AG04450 (cell line): ENCODE data around the gene TARP.

Experiments
- CTCF ChIA-PET: fragments of 300-600, 350-600 bp; formaldehyde crosslinking; extraction: SDS; loops from one replicate; lab custom pipeline; 2022; ENCODE audit warnings: antibody characterized with exemption, inconsistent platforms; lab: Charles Lee
- POLR2A ChIA-PET: fragments of 350-600 bp; formaldehyde crosslinking; extraction: SDS; loops from one replicate; lab custom pipeline; 2021; ENCODE audit warnings: antibody characterized with exemption, inconsistent platforms; lab: Yijun Ruan, JAX
- DNase-seq: peaks from one replicate; pipeline ENCODE4 v3.0.0-alpha.2; 2011; ENCODE audit warnings: low read depth, low spot score
- H3K27ac ChIP-seq: one replicate; pipeline ENCODE4 v1.5.1; 2012; ENCODE audit warnings: low read depth, low read length, control low read depth
- H3K27me3 ChIP-seq: one replicate; pipeline ENCODE4 v1.6.0; 2012; ENCODE audit warnings: low read length; ENCODE audit not compliant: control insufficient read depth, insufficient read depth
- H3K4me3 ChIP-seq: 2 replicates; pipeline ENCODE4 v1.5.1; 2011; ENCODE audit warnings: mild to moderate bottlenecking, low read depth, low read length, control low read depth
- H3K9me3 ChIP-seq: 2 replicates; pipeline ENCODE4 v1.5.1; 2012; ENCODE audit warnings: low read length; ENCODE audit not compliant: control insufficient read depth, insufficient read depth
- CTCF ChIP-seq: IDR thresholded peaks from 2 replicates; pipeline ENCODE4 v1.5.1; 2011; ENCODE audit warnings: low read depth, low read length, control low read depth, inconsistent platforms

The TARP gene

GRCh38 chr7:38310591-38311101 lies 37.2 kb upstream of the TARP start:
- DNase-seq = no peak
- no peak for TF ChIP-seq CTCF
- Histone ChIP-seq H3K27ac (no peak overlapping the region), H3K9me3 (no peaks in the 10 kb centered on the region; the same call in 1 of the 2 replicates), H3K4me3 (no peak overlapping the region), H3K27me3 (no peaks in the 10 kb centered on the region)
- ChIA-PET POLR2A (no interaction called here), CTCF (interaction anchor here (1.0 to 4.3 kb wide), 2 partner anchors 25 to 95 kb away, joined by 4 to 29 read pairs; no protein-coding TSS in a partner anchor)

DNA sequence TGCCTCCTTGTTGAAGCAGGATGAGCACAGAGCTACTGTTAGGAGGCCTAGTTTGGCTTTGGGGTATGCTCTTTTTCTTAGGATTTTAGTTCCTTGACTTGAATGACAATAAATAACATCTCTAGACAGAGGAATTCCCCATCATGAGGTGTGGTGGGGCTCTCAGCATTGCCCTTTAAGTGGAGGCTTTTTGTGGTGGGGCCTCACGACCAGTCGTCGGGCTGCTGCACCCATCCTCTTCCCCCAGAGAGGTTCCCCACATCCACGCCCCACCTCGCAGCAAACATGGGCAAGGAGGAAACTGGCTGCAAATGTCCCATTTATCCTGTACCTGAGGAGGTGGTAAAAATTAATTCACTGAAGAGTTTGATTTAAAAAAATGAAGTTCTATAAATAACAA lies 36.1 kb upstream of the TARP start:
- no peak overlapping the region for H3K27ac ChIP-seq
- no peak for TF ChIP-seq CTCF
- no peak overlapping the region for H3K4me3 ChIP-seq
- ChIA-PET CTCF (interaction anchor here (1.1 to 1.5 kb wide), 2 partner anchors 10 to 94 kb away, joined by 3 to 6 read pairs; no protein-coding TSS in a partner anchor), POLR2A (no interaction called here)
- DNase-seq = no peak
- H3K9me3 ChIP-seq = no peaks in the 10 kb centered on the region; the same call in 1 of the 2 replicates
- H3K27me3 ChIP-seq = peaks cover 2% of the 10 kb centered on the region

GRCh38 chr7:38308140-38308539 lies 34.7 kb upstream of the TARP start:
- POLR2A ChIA-PET = no interaction called here

DNA sequence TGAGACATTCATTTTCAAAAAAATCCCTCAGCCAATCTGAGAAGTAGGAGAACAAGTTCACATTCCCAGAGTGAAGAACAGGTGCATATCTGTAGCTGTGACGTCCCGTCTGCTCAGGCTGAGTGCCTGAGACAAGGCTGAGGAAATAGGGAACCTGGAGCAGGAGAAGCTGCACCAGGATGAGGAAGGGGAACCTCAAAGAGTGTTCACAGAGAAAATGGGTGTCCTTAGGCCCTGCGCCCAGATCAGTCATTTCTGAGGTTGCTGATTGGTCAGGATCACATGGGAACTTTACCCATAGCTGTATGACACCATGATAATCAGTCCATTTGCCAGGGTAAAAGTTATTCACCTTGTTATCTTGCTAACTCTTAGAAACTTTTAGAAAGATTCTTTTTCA lies 34.2 kb upstream of the TARP start:
- H3K4me3 ChIP-seq = no peak overlapping the region
- peaks cover 2% of the 10 kb centered on the region for H3K27me3 ChIP-seq
- no peak for TF ChIP-seq CTCF
- no peaks in the 10 kb centered on the region; the same call in 1 of the 2 replicates for H3K9me3 ChIP-seq
- POLR2A ChIA-PET = no interaction called here
- CTCF ChIA-PET = interaction anchor here (1.1 kb wide), 1 partner anchor 92 kb away, joined by 5 read pairs; no protein-coding TSS in a partner anchor
- no peak overlapping the region for H3K27ac ChIP-seq
- no peak for DNase-seq

More at GRCh38 chr7:38308140-38308539, 34.7 kb upstream of the TARP start:
- Histone ChIP-seq H3K27me3 (peaks cover 2% of the 10 kb centered on the region), H3K27ac (no peak overlapping the region), H3K9me3 (no peaks in the 10 kb centered on the region; the same call in 1 of the 2 replicates), H3K4me3 (no peak overlapping the region)
- CTCF ChIA-PET = interaction anchor here (0.6 to 1.0 kb wide), 2 partner anchors 86 to 200 kb away, joined by 3 to 4 read pairs; no protein-coding TSS in a partner anchor
- no peak for TF ChIP-seq CTCF
- DNase-seq = no peak

- no peak for TF ChIP-seq CTCF
- no peak for DNase-seq
- Histone ChIP-seq H3K27me3 (peaks cover 8% of the 10 kb centered on the region), H3K27ac (no peak overlapping the region), H3K4me3 (no peak overlapping the region), H3K9me3 (no peaks in the 10 kb centered on the region; the same call in 1 of the 2 replicates)
- CTCF ChIA-PET = interaction anchor here (1.1 kb wide), 1 partner anchor 91 kb away, joined by 5 read pairs; no protein-coding TSS in a partner anchor
- POLR2A ChIA-PET = no interaction called here
These were observed 33.5 kb upstream of the TARP start for GRCh38 chr7:38306914-38307313.
